HepG2 (cell line): ENCODE measurements around the gene P3H3. TPM values are rescaled to one million over a fixed set of nuclear protein-coding genes. Genes with fewer than 3 reads are reported as not detected.

Experiments
- CAMTA2 ChIP-seq: sonication (generic); formaldehyde crosslinking; IDR thresholded peaks from 2 replicates; pipeline ENCODE4 v1.4.0; 2020; ENCODE audit warnings: mild to moderate bottlenecking, missing genetic modification reagents, borderline replicate concordance
- FLYWCH1 ChIP-seq: sonication (generic); formaldehyde crosslinking; IDR thresholded peaks from 2 replicates; pipeline ENCODE4 v1.8.1; 2023; ENCODE audit warnings: mild to moderate bottlenecking, missing genetic modification reagents
- FOXP4 ChIP-seq: sonication (generic); formaldehyde crosslinking; IDR thresholded peaks from 2 replicates; pipeline ENCODE4 v1.4.0; 2020; ENCODE audit warnings: missing genetic modification reagents
- POLR2G ChIP-seq: fragments of 200-400 bp; formaldehyde crosslinking; IDR thresholded peaks from 2 replicates; pipeline ENCODE4 v1.6.1; 2018; ENCODE audit warnings: mild to moderate bottlenecking, low read depth, low read length, moderate library complexity
- TFDP1 ChIP-seq: IDR thresholded peaks from 2 replicates; pipeline ENCODE4 v1.6.1; 2016; ENCODE audit warnings: missing compliant biosample characterization, missing genetic modification reagents, borderline replicate concordance
- TFDP2 ChIP-seq: sonication (generic); formaldehyde crosslinking; IDR thresholded peaks from 2 replicates; pipeline ENCODE4 v1.4.0; 2020; ENCODE audit warnings: missing genetic modification reagents
- THYN1 ChIP-seq: sonication (generic); formaldehyde crosslinking; IDR thresholded peaks from 2 replicates; pipeline ENCODE4 v1.8.1; 2023; ENCODE audit warnings: low read depth, mild to moderate bottlenecking, moderate library complexity, missing genetic modification reagents, borderline replicate concordance
- ZNF253 ChIP-seq: sonication (generic); formaldehyde crosslinking; IDR thresholded peaks from 2 replicates; pipeline ENCODE4 v1.8.0; 2022; ENCODE audit warnings: mild to moderate bottlenecking, missing genetic modification reagents, borderline replicate concordance
- ZNF543 ChIP-seq: sonication (generic); formaldehyde crosslinking; IDR thresholded peaks from 2 replicates; pipeline ENCODE4 v1.4.0; 2020; ENCODE audit warnings: mild to moderate bottlenecking, missing genetic modification reagents
- ZSCAN12 ChIP-seq: sonication (generic); formaldehyde crosslinking; IDR thresholded peaks from 2 replicates; pipeline ENCODE4 v1.9.0; 2021; ENCODE audit warnings: mild to moderate bottlenecking, missing genetic modification reagents
- polyA plus RNA-seq, 8 experiments: library from polyadenylated mRNA; depleted of rRNA in 3 of 8; stranded (reverse) in 7 of 8; unstranded in 1 of 8; fragments of >200 nt; fragmentation: Illumina TruSeq in 4 of 8; extraction: Trizol in 4 of 8; gene quantifications; 2 replicates each; pipeline versions ENCODE4 v1.2.1 to v1.2.3, GENCODE V29; 2011 to 2016; ENCODE audit warnings: low read depth in 4 of 8, missing spikeins in 1 of 8, mixed read lengths in 1 of 8; ENCODE audit not compliant: insufficient read depth in 1 of 8
- total RNA-seq, 5 experiments: library from RNA; depleted of rRNA; stranded (reverse); fragments of >200 nt; fragmentation: Illumina TruSeq; extraction: Trizol; gene quantifications; 2 replicates each; pipeline ENCODE4 v1.2.3, GENCODE V29; 2016; ENCODE audit warnings: low read depth in 1 of 5
- TF ChIP-seq, protein P1 (sequence below), 2 experiments: sonication (generic) in 1 of 2; formaldehyde crosslinking in 1 of 2; IDR thresholded peaks; 2 replicates each; pipeline versions ENCODE4 v1.4.0 to v1.6.1; 2016 to 2020; ENCODE audit warnings: borderline replicate concordance in 1 of 2, low read depth in 1 of 2, mild to moderate bottlenecking in 1 of 2, missing genetic modification reagents in 1 of 2
- TF ChIP-seq, protein P2 (sequence below): sonication (generic); formaldehyde crosslinking; IDR thresholded peaks from 2 replicates; pipeline ENCODE4 v1.4.0; 2020; ENCODE audit warnings: missing genetic modification reagents, mild to moderate bottlenecking, borderline replicate concordance

Gene P3H3
- total and polyA plus RNA-seq, 2 of the 13 experiments (the other 11 are each of a cell fraction or from before 2014, with no cell fraction given) = 20.1 to 20.5 TPM

- TF ChIP-seq, protein P1, sequence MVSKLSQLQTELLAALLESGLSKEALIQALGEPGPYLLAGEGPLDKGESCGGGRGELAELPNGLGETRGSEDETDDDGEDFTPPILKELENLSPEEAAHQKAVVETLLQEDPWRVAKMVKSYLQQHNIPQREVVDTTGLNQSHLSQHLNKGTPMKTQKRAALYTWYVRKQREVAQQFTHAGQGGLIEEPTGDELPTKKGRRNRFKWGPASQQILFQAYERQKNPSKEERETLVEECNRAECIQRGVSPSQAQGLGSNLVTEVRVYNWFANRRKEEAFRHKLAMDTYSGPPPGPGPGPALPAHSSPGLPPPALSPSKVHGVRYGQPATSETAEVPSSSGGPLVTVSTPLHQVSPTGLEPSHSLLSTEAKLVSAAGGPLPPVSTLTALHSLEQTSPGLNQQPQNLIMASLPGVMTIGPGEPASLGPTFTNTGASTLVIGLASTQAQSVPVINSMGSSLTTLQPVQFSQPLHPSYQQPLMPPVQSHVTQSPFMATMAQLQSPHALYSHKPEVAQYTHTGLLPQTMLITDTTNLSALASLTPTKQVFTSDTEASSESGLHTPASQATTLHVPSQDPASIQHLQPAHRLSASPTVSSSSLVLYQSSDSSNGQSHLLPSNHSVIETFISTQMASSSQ (IDR thresholded peaks at IDR 0.05; ENCODE audit: low read depth) = no peak
- TF ChIP-seq, protein P1 (CRISPR knock-in tag; IDR thresholded peaks at IDR 0.05; ENCODE audit: borderline replicate concordance) = no peak
- TF ChIP-seq FOXP4 (CRISPR knock-in tag) (no peak), ZNF543 (CRISPR knock-in tag) (no peak), TFDP1 (CRISPR knock-in tag) (no peak), TFDP2 (CRISPR knock-in tag) (no peak), POLR2G (no peak; the same call in 1 of the 2 replicates), CAMTA2 (no peak), FLYWCH1 (CRISPR knock-in tag) (no peak), ZSCAN12 (CRISPR knock-in tag) (no peak), THYN1 (no peak), ZNF253 (no peak)
- TF ChIP-seq, protein P2, sequence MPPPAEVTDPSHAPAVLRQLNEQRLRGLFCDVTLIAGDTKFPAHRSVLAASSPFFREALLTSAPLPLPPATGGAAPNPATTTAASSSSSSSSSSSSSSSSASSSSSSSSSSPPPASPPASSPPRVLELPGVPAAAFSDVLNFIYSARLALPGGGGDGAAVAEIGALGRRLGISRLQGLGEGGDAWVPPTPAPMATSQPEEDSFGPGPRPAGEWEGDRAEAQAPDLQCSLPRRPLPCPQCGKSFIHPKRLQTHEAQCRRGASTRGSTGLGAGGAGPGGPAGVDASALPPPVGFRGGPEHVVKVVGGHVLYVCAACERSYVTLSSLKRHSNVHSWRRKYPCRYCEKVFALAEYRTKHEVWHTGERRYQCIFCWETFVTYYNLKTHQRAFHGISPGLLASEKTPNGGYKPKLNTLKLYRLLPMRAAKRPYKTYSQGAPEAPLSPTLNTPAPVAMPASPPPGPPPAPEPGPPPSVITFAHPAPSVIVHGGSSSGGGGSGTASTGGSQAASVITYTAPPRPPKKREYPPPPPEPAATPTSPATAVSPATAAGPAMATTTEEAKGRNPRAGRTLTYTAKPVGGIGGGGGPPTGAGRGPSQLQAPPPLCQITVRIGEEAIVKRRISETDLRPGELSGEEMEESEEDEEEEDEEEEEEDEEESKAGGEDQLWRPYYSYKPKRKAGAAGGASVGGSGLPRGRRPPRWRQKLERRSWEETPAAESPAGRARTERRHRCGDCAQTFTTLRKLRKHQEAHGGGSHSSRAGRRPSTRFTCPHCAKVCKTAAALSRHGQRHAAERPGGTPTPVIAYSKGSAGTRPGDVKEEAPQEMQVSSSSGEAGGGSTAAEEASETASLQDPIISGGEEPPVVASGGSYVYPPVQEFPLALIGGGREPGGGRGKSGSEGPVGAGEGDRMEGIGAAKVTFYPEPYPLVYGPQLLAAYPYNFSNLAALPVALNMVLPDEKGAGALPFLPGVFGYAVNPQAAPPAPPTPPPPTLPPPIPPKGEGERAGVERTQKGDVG = peak; percentile 63; the same call in 1 of the 2 replicates
These were observed 2.6 kb upstream of the P3H3 start (continued) for GRCh38 chr12:6825398-6826124.
